Measurements from ENCODE around the gene GLT1D1.

The GLT1D1 gene

DNA sequence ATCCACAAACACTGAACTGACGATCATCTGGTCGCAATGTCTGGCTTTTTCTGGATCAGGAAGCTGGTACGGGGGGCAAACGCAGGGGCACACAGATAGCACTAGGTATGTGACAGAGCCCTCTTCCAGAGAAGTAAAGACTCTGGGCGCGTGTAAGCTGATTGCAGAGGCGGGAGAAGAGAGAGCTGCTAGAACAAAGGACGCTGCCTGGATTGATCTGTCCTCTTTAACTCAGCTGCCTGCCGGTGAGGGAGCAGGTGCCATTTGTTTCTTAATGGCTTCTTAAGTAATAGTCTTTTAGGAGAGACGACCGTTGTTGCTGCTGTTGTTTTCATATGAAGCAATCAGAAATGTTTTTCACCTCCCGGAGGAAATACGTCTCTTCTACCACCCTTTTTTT lies 77.3 kb downstream of the GLT1D1 start:
- no peak overlapping the region for H3K4me3 ChIP-seq (ENCODE audit: low read depth in 1 of 2, low read length in 2 of 2)
- H3K9ac ChIP-seq (ENCODE audit: low read length), result no peak overlapping the region
- no peaks in the 10 kb centered on the region for H3K27me3 ChIP-seq (ENCODE audit: control insufficient read depth in 1 of 2, insufficient read depth in 2 of 2, low read length in 2 of 2)
- H3K4me1 ChIP-seq (ENCODE audit: insufficient read depth, low read length), result no peaks in the 10 kb centered on the region
- H3K27ac ChIP-seq (ENCODE audit: low read depth, low read length), result no peak overlapping the region
- no peaks in the 10 kb centered on the region for H3K9me3 ChIP-seq (ENCODE audit: low read length)
- no peaks in the 10 kb centered on the region for H3K36me3 ChIP-seq (ENCODE audit: insufficient read depth, low read length)

DNA sequence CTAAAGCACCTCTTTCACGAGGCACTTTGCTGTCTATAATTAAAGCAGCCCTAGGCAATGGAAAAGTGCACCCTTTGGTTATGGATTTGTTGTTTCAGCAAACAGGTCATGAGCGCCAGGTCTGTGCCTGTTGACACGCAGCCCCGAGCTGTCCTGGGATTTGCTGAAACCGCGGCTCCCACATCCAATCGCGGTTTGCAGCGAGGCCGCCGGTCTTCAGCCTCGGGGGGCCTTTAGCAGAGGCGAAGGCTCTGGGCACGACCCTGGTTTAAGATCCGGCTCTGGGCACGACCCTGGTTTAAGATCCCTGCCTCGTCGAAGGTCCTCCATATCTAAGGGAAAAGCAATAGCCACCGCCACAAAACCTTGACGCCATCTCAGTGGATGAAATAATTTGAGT lies 79.2 kb downstream of the GLT1D1 start:
- Histone ChIP-seq H3K9ac (ENCODE audit: low read length) (no peak overlapping the region), H3K27me3 (ENCODE audit: control insufficient read depth in 1 of 2, insufficient read depth in 2 of 2, low read length in 2 of 2) (no peaks in the 10 kb centered on the region), H3K4me3 (ENCODE audit: low read depth in 1 of 2, low read length in 2 of 2) (no peak overlapping the region), H3K4me1 (ENCODE audit: insufficient read depth, low read length) (no peaks in the 10 kb centered on the region), H3K27ac (ENCODE audit: low read depth, low read length) (no peak overlapping the region), H3K36me3 (ENCODE audit: insufficient read depth, low read length) (no peaks in the 10 kb centered on the region), H3K9me3 (ENCODE audit: low read length) (no peaks in the 10 kb centered on the region)

DNA sequence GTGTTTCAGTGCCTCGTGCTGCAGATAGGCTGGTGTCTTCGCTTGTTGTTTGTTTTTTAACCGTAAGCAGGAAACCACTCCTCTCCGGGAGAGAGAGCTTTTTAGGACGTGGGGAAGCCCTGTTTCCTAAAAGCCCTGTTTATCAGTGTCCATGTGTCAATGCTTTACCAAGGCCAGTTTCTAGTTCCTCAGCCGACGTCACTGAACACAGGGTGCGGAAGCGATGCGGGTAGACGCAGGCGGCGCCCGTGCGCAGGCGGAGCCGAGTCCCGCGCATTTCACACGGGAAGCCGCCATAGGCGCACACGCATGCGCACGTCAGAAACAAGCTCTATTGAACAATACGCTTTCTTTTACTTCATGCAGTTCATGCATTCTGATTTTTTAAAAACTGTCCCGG lies 79.8 kb downstream of the GLT1D1 start:
- Histone ChIP-seq H3K27ac (ENCODE audit: low read depth, low read length) (no peak overlapping the region), H3K9me3 (ENCODE audit: low read length) (no peaks in the 10 kb centered on the region), H3K4me3 (ENCODE audit: low read depth in 1 of 2, low read length in 2 of 2) (no peak overlapping the region), H3K4me1 (ENCODE audit: insufficient read depth, low read length) (no peaks in the 10 kb centered on the region), H3K9ac (ENCODE audit: low read length) (no peak overlapping the region), H3K27me3 (ENCODE audit: control insufficient read depth in 1 of 2, insufficient read depth in 2 of 2, low read length in 2 of 2) (no peaks in the 10 kb centered on the region), H3K36me3 (ENCODE audit: insufficient read depth, low read length) (no peaks in the 10 kb centered on the region)

DNA sequence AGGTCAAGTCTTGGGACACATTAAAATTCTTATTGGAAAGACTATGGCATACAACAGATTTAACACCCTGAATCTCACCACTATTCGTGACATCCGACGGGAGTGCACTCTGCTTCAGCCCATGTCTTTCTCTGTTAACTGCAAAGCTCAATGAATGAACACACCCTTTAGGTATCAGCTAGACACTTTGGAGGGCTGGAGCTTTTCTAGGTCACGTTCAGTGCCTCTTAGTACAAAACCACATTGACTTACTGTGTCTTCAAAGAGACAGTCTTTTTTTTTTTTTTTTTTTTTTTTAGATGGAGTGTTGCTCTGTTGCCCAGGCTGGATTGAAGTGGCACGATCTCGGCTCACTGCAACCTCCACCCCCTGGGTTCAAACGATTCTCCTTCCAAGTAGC lies 80.6 kb downstream of the GLT1D1 start:
- Histone ChIP-seq H3K4me1 (ENCODE audit: insufficient read depth, low read length) (no peaks in the 10 kb centered on the region), H3K9ac (ENCODE audit: low read length) (no peak overlapping the region), H3K9me3 (ENCODE audit: low read length) (no peaks in the 10 kb centered on the region), H3K27me3 (ENCODE audit: control insufficient read depth in 1 of 2, insufficient read depth in 2 of 2, low read length in 2 of 2) (no peaks in the 10 kb centered on the region), H3K27ac (ENCODE audit: low read depth, low read length) (no peak overlapping the region), H3K4me3 (ENCODE audit: low read depth in 1 of 2, low read length in 2 of 2) (no peak overlapping the region), H3K36me3 (ENCODE audit: insufficient read depth, low read length) (no peaks in the 10 kb centered on the region)

DNA sequence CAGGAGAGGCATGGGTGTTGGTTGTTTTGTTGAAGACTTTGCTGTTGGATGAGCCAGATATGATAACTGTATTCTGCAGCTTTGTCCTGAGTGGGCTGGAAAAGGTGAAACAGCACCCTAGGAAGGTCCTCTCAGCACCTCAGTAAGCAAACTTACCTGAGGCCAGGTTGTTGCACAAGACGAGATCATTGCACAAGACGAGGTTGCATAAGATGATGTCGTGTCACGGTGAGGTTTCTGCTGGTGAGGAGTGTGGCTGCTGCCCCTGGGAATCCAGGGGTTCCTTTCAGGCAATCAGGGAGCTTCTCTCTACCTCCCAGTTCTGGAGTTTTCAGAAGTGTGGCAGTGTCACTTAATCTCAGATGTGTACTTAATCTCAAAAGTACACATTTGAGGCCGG lies 85.6 kb downstream of the GLT1D1 start:
- Histone ChIP-seq H3K36me3 (ENCODE audit: insufficient read depth, low read length) (no peaks in the 10 kb centered on the region), H3K27me3 (ENCODE audit: control insufficient read depth in 1 of 2, insufficient read depth in 2 of 2, low read length in 2 of 2) (no peaks in the 10 kb centered on the region), H3K9ac (ENCODE audit: low read length) (no peak overlapping the region), H3K27ac (ENCODE audit: low read depth, low read length) (no peak overlapping the region), H3K9me3 (ENCODE audit: low read length) (no peaks in the 10 kb centered on the region), H3K4me3 (ENCODE audit: low read depth in 1 of 2, low read length in 2 of 2) (no peak overlapping the region), H3K4me1 (ENCODE audit: insufficient read depth, low read length) (no peaks in the 10 kb centered on the region)

DNA sequence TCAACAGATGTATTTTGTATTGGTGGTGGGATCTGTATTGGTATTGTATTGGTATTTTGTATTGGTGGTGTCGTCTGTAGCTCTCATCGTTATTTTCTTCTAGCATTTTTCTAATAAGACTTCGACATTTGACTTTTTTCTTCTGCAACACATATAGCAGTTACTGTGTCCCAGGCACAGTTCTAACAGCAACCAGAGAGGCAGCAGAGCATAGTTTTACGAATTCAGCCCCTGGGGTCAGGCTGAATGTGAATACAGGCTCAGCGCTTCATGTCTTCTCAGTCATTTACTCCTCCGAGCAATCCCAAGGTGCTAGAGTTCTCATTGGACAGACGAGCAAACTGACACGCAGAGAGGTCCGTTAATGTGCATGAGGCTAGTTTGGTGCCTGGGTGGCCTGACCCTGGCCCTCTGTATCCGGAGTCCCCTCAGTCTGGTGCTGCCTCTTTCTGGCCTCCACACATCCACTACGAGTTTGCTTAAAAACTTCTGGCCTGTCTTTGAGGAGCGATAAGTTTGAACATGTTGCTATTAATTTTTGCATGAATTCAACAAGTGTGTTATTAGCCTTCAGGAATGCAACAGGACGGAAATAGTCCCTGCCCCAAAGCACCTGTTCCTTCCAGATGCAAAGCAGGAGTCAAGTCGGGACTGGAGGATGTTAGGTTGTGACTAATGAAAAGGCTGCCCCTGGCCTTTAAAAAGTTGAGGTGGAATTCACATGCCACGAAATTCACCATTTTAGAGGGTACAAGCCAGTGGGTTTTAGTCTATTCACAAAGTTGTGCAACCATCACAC lies 87.0 kb downstream of the GLT1D1 start:
- H3K9me3 ChIP-seq (ENCODE audit: low read length), result no peaks in the 10 kb centered on the region
- H3K27ac ChIP-seq (ENCODE audit: low read depth, low read length), result no peak overlapping the region
- H3K9ac ChIP-seq (ENCODE audit: low read length), result no peak overlapping the region
- no peaks in the 10 kb centered on the region for H3K4me1 ChIP-seq (ENCODE audit: insufficient read depth, low read length)
- no peaks in the 10 kb centered on the region for H3K36me3 ChIP-seq (ENCODE audit: insufficient read depth, low read length)
- H3K27me3 ChIP-seq (ENCODE audit: control insufficient read depth in 1 of 2, insufficient read depth in 2 of 2, low read length in 2 of 2), result no peaks in the 10 kb centered on the region
- H3K4me3 ChIP-seq (ENCODE audit: low read depth in 1 of 2, low read length in 2 of 2), result no peak overlapping the region

DNA sequence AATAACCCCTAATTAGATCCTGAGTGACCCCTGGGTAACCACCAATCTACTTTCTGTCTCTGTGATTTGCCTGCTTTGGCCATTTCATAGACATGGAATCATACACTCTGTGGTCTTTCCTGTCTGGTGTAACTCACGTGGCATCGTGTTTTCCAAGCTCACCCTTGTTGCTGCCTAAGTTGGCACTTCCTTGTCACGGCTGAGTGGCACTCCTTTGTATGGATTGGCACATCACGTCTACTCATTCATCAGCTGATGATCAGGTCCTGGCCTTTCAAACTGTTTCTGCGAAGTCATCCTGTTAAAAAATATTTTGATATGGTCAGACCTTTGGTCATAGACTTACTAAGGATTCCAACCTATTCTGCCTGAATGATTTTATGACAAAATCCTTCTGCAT lies 87.7 kb downstream of the GLT1D1 start:
- no peak overlapping the region for H3K27ac ChIP-seq (ENCODE audit: low read depth, low read length)
- H3K9ac ChIP-seq (ENCODE audit: low read length), result no peak overlapping the region
- no peaks in the 10 kb centered on the region for H3K27me3 ChIP-seq (ENCODE audit: control insufficient read depth in 1 of 2, insufficient read depth in 2 of 2, low read length in 2 of 2)
- H3K36me3 ChIP-seq (ENCODE audit: insufficient read depth, low read length), result no peaks in the 10 kb centered on the region
- no peaks in the 10 kb centered on the region for H3K4me1 ChIP-seq (ENCODE audit: insufficient read depth, low read length)
- H3K4me3 ChIP-seq (ENCODE audit: low read depth in 1 of 2, low read length in 2 of 2), result no peak overlapping the region
- no peaks in the 10 kb centered on the region for H3K9me3 ChIP-seq (ENCODE audit: low read length)

DNA sequence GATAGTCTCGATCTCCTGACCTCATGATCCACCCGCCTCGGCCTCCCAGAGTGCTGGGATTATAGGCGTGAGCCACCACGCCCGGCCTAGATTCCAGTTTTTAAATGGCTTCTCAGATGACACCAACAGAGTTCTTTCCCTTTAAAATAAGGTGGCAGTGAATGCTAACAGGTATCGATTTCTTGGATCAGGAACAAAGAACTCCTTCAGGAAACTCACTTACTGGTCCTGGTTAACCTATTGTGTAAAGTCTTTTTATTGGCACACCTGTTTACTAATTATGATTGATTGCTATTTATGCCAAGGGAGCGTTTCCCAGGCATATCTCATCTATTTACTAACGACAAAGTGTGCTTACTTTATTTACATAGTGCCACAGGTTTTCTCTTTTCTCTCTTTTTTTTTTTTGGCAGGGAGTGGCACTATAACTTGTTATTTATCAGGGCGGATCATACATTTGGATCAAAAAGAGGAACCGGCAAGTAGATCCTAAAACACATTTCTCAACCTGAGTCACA lies 89.7 kb downstream of the GLT1D1 start:
- H3K9me3 ChIP-seq (ENCODE audit: low read length), result no peaks in the 10 kb centered on the region
- H3K4me3 ChIP-seq (ENCODE audit: low read depth in 1 of 2, low read length in 2 of 2), result no peak overlapping the region
- H3K9ac ChIP-seq (ENCODE audit: low read length), result no peak overlapping the region
- H3K27ac ChIP-seq (ENCODE audit: low read depth, low read length), result no peak overlapping the region
- H3K4me1 ChIP-seq (ENCODE audit: insufficient read depth, low read length), result no peaks in the 10 kb centered on the region
- no peaks in the 10 kb centered on the region for H3K36me3 ChIP-seq (ENCODE audit: insufficient read depth, low read length)
- H3K27me3 ChIP-seq (ENCODE audit: control insufficient read depth in 1 of 2, insufficient read depth in 2 of 2, low read length in 2 of 2), result no peaks in the 10 kb centered on the region

DNA sequence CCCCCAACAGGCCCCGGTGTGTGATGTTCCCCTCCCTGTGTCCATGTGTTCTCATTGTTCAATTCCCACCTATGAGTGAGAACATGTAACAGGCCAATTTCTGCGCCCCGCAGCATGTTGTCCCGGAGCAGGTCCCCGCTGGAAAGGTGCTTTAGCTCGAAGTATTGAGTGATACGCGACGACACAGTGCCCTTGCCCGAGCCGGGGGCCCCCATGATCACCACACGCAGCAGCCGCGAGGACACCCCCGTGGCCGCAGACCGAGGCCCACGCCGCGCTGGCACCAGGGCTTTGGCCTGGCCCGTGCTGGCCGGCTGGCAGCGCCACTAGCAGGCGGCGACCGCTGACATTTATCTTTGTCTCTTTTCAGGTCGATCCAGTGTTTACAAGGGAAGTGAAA lies 91.7 kb downstream of the GLT1D1 start:
- no peaks in the 10 kb centered on the region for H3K9me3 ChIP-seq (ENCODE audit: low read length)
- H3K9ac ChIP-seq (ENCODE audit: low read length), result no peak overlapping the region
- no peak overlapping the region for H3K27ac ChIP-seq (ENCODE audit: low read depth, low read length)
- no peak overlapping the region for H3K4me3 ChIP-seq (ENCODE audit: low read depth in 1 of 2, low read length in 2 of 2)
- H3K27me3 ChIP-seq (ENCODE audit: control insufficient read depth in 1 of 2, insufficient read depth in 2 of 2, low read length in 2 of 2), result no peaks in the 10 kb centered on the region
- H3K36me3 ChIP-seq (ENCODE audit: insufficient read depth, low read length), result no peaks in the 10 kb centered on the region
- H3K4me1 ChIP-seq (ENCODE audit: insufficient read depth, low read length), result no peaks in the 10 kb centered on the region

DNA sequence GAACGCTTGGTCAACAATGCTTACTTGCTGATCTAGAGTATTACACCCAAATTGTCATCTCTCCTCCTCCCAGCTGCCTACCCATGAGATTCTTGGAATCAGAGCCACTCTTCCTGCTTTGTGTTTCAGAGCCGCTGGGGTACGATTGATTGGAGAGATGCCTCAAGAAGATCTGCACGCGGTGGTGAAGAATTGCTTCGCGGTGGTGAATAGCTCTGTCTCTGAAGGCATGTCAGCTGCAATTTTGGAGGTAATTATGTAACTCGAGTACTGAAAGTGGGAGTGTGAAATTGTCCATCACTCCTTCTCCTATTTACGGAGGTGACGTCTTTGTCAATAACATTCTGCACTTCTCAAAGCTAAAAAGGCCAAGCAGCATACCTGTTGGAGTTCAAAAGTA lies 93.9 kb downstream of the GLT1D1 start:
- Histone ChIP-seq H3K27ac (ENCODE audit: low read depth, low read length) (no peak overlapping the region), H3K9ac (ENCODE audit: low read length) (no peak overlapping the region), H3K4me1 (ENCODE audit: insufficient read depth, low read length) (no peaks in the 10 kb centered on the region), H3K9me3 (ENCODE audit: low read length) (no peaks in the 10 kb centered on the region), H3K27me3 (ENCODE audit: control insufficient read depth in 1 of 2, insufficient read depth in 2 of 2, low read length in 2 of 2) (no peaks in the 10 kb centered on the region), H3K4me3 (ENCODE audit: low read depth in 1 of 2, low read length in 2 of 2) (no peak overlapping the region), H3K36me3 (ENCODE audit: insufficient read depth, low read length) (no peaks in the 10 kb centered on the region)

DNA sequence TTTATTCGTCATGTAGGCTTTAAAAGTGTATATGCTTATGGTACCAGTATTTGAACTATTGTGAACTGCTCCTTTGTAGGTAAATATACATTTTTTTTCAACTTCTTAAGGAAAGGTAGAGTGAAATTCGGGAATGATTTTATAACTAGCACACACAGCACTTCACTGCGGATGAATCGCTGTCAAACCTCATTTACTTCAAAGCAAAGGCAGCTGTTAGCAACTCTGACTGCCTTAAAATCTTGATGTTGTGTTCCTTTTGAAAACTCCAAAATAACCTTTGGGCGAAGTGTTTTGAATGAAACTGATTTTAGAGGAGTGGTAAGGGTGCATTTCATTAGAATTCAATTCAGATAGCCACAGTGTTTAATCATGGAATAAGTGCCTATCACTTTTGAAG lies 95.8 kb downstream of the GLT1D1 start:
- no peaks in the 10 kb centered on the region for H3K27me3 ChIP-seq (ENCODE audit: control insufficient read depth in 1 of 2, insufficient read depth in 2 of 2, low read length in 2 of 2)
- no peak overlapping the region for H3K4me3 ChIP-seq (ENCODE audit: low read depth in 1 of 2, low read length in 2 of 2)
- H3K4me1 ChIP-seq (ENCODE audit: insufficient read depth, low read length), result no peaks in the 10 kb centered on the region
- H3K36me3 ChIP-seq (ENCODE audit: insufficient read depth, low read length), result no peaks in the 10 kb centered on the region
- H3K9ac ChIP-seq (ENCODE audit: low read length), result no peak overlapping the region
- H3K9me3 ChIP-seq (ENCODE audit: low read length), result no peaks in the 10 kb centered on the region
- no peak overlapping the region for H3K27ac ChIP-seq (ENCODE audit: low read depth, low read length)

DNA sequence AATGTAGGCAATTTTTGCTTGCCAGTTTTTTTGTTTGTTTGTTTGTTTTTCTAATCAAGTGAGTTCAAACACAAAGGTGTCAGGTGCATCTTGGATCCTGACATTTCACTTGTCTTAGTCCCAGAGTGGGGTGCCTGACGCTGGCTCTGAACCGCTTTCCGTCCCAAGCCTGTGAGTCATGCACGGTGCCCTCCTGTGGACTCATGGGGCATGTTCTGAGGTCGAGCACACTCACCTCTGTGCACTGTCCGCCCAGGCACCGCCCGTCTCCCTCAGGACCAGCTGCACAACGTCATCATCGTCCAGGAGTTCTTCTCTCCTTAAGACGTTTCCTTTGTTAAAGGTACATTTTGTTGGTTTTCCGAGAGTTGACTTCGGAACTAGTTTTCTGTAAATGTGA lies 98.2 kb downstream of the GLT1D1 start:
- no peaks in the 10 kb centered on the region for H3K36me3 ChIP-seq (ENCODE audit: insufficient read depth, low read length)
- no peak overlapping the region for H3K4me3 ChIP-seq (ENCODE audit: low read depth in 1 of 2, low read length in 2 of 2)
- H3K27ac ChIP-seq (ENCODE audit: low read depth, low read length), result no peak overlapping the region
- H3K9me3 ChIP-seq (ENCODE audit: low read length), result no peaks in the 10 kb centered on the region
- no peaks in the 10 kb centered on the region for H3K4me1 ChIP-seq (ENCODE audit: insufficient read depth, low read length)
- no peak overlapping the region for H3K9ac ChIP-seq (ENCODE audit: low read length)
- no peaks in the 10 kb centered on the region for H3K27me3 ChIP-seq (ENCODE audit: control insufficient read depth in 1 of 2, insufficient read depth in 2 of 2, low read length in 2 of 2)

All from muscle layer of colon (tissue), 2 donors.